NB4 (cell line): ENCODE results near the gene STN1.
A peak's percentile ranks its signal among the peaks of the same experiment; 100 is the strongest.

Experiments
- DNase-seq: peaks from one replicate; pipeline ENCODE4 v3.0.0; 2010; ENCODE audit warnings: low read depth
- H3K4me3 ChIP-seq: one replicate; pipeline ENCODE4 v1.5.1; 2011; ENCODE audit warnings: mild to moderate bottlenecking, low read depth, low read length, moderate library complexity
- MYC ChIP-seq: IDR thresholded peaks from 2 replicates; pipeline ENCODE4 v1.6.1; 2011; ENCODE audit warnings: low read depth, low read length
- POLR2A ChIP-seq: IDR thresholded peaks from 2 replicates; pipeline ENCODE4 v1.6.1; 2011; ENCODE audit warnings: mild to moderate bottlenecking; ENCODE audit not compliant: insufficient read length; ENCODE audit errors: extremely low read depth
- TF ChIP-seq, protein P1 (sequence below): IDR thresholded peaks from one replicate; pipeline ENCODE4 v1.5.1; 2012; ENCODE audit warnings: low read depth, low read length
- TF ChIP-seq, protein P2 (sequence below): IDR thresholded peaks from 2 replicates; pipeline ENCODE4 v1.6.1; 2011; ENCODE audit warnings: low read depth, low read length

The STN1 gene

DNA sequence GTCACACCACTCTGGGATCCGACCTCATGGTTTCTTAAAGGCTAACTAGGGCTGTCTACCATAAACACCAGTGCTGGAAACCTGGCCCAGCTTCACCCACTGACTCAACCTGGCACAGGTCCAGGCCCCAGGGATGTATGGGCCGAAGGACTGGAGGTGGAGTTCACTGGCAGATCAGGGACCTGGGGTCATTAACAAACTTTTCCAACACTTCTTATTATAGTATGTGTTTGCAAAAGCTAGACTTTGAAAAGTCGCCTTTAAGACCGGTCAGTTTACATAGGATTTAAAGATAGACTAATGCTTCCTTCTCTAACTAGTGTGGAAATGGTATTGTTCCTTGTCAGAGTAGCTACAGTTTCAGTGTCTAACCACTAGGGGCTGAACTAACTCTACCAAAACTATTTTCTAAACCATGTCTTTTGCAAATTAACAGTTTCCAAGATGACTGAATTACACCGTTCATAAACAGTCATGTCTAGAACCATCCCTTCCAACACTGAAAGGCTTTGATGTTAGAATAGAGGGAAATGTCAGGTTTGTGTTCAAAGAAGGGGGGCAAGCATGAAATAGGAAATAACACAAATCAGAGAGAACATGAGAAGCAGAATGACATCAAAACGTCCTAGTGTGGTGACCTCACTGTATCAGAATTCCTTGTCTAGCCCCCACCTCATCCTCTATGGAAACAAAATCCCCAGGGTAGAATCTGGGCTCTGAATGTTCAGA lies 29.7 kb downstream of the STN1 start:
- peak; percentile 72 for DNase-seq
- TF ChIP-seq, protein P1, sequence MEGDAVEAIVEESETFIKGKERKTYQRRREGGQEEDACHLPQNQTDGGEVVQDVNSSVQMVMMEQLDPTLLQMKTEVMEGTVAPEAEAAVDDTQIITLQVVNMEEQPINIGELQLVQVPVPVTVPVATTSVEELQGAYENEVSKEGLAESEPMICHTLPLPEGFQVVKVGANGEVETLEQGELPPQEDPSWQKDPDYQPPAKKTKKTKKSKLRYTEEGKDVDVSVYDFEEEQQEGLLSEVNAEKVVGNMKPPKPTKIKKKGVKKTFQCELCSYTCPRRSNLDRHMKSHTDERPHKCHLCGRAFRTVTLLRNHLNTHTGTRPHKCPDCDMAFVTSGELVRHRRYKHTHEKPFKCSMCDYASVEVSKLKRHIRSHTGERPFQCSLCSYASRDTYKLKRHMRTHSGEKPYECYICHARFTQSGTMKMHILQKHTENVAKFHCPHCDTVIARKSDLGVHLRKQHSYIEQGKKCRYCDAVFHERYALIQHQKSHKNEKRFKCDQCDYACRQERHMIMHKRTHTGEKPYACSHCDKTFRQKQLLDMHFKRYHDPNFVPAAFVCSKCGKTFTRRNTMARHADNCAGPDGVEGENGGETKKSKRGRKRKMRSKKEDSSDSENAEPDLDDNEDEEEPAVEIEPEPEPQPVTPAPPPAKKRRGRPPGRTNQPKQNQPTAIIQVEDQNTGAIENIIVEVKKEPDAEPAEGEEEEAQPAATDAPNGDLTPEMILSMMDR, result peak; percentile 86
- TF ChIP-seq, protein P2, sequence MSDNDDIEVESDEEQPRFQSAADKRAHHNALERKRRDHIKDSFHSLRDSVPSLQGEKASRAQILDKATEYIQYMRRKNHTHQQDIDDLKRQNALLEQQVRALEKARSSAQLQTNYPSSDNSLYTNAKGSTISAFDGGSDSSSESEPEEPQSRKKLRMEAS, result no peak
- no peak for TF ChIP-seq MYC
- no peak overlapping the region for H3K4me3 ChIP-seq

DNA sequence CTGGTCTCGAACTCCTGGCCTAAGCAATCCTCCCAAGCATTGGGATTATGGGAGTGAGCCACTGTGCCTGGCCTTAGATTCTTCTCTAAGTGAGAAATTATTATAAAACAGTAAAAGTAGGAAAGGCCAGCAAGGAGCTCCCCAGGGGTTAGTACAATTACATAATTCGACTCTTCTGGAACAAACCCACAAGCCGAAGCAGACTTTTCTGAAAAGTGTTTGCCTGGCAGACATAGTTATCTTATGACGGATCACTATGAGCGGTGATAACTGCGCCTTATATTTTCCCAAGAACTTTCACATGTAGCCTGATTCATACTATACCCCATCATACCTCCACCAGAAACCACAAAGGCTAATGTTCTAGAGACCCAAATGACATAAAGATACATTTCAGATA lies 32.4 kb downstream of the STN1 start:
- TF ChIP-seq, protein P1, result no peak
- TF ChIP-seq MYC (no peak), POLR2A (no peak)
- TF ChIP-seq, protein P2, result no peak
- H3K4me3 ChIP-seq, result no peak overlapping the region
- no peak for DNase-seq

DNA sequence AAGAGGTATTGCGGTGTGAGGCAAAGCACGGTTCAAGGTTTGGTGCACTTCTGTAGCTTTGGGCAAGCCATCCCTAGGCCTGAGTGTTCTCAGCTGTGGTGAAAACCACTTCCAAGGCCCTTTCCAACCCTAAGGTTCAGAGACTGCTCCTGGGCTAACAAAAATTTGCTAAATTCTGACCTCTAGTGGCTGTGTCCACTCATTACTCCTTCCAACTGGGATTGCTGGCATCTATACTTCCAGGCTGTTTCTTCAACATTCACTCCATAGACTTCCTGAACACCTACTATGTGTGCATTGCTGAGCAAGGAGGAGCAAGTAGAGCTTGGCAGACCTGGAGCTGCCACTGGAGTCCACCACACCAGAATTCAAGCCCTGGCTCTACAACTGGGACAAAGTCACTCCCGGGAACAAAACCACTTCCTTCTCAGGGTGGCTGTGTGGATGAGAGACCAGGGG lies 33.3 kb downstream of the STN1 start:
- no peak overlapping the region for H3K4me3 ChIP-seq
- peak; percentile 70 for DNase-seq
- TF ChIP-seq, protein P1, result peak; percentile 85
- TF ChIP-seq, protein P2, result peak; percentile 8; the same call in 1 of the 2 replicates
- no peak; the same call in 1 of the 2 replicates for TF ChIP-seq MYC
- TF ChIP-seq POLR2A, result no peak

DNA sequence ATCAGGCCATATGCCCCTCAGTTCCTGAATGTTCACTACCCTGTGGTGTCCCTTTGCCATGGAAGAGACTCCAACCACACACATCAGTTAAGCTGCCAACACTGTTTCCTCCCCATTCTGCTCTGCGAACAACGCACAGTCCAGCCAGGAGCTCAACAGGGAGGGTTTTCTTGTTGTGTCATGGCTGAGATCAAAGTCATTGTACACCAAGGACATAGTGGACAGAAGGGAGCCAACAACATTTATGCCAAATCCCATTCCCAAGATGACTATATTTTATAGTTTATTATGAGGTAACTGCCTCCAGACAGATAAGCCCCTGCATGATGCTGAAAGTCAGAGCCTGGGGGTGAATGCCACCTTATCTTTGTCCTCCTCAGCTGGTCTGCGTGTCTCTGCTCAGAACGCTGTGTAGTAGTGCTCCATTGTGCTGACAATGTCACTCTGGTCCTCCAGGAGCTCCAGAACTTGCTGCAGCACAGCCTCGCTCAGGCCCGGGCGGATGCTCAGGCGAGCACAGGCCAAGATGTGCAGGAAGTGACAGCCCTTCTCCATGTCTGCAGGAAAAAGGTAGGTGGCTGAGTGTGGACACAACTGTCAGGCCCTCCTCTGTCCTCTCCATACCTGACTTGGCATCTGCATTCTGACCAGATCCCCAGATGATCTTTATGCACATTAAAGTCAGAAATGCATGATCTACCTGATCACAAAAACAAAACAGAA lies 35.5 kb downstream of the STN1 start:
- TF ChIP-seq, protein P2, result no peak
- TF ChIP-seq, protein P1, result no peak
- TF ChIP-seq MYC (no peak), POLR2A (no peak)
- no peak overlapping the region for H3K4me3 ChIP-seq
- no peak for DNase-seq

DNA sequence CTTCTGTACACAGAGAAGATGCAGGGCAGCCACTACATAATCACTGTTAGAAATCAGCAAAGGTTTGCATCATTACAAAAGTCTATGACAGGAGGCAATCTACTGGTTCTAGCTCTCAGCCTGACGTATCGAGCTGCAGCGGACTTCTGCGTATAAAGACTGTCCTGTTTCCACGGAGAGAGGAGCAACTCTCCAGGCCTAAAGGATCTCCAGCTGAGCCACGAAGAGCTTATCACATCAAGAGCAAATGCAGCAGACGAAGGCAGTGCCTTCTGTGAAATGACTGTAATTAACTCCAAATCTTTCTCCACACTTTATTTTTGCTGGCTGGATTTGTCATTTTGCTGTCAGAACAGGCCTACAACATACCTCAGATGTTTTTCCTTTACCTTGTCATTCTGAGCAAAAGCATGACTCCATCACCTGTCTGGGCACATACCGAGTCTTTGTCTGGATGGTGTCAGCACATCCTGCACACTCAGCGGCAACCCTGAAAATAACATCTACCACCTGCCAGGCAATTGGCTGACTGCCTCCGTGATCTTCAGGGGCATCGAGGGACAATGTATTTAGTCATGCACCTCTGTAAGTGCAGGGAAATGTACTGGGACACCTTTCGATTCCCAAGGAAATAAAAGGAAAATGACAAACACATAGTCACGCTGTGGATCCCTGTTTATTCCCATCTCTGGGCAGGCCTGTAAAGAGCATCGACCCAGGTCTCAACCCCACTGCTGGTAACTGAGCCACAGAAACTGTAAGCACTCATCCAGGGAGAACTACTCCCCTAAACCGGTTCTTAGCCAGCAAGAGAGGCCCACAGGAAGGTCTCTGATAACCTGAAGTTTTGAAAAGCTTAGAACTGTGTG lies 36.3 kb downstream of the STN1 start:
- no peak for DNase-seq
- TF ChIP-seq, protein P1, result no peak
- TF ChIP-seq MYC (no peak), POLR2A (no peak)
- TF ChIP-seq, protein P2, result no peak
- no peak overlapping the region for H3K4me3 ChIP-seq
